HG03135 (cell line): ENCODE results near the gene B4GALT7.

Experiments
- ATAC-seq: cut with Tn5 transposase; IDR thresholded peaks from one replicate; pipeline ENCODE4 v1.9.1; 2021; ENCODE audit warnings: mild to moderate bottlenecking, moderate library complexity; ENCODE audit not compliant: unreplicated experiment

B4GALT7 gene

DNA sequence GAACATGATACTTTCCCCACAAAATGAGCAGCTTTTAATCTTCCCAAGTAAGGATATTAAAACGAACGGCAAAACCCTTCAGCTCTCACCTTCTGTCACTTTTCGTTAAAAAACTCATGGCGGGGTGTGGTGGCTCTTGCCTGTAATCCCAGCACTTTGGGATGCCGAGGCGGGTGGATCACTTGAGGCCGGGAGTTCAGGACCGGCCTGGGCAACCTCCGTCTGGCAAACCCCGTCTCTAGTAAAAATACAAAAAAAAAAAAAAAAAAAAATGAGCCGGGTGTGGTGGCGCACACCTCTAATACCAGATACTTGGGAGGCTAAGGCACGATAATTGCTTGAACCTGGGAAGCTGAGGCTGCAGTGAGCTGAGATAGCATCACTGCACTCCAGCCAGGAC, 7.0 kb upstream of the B4GALT7 start:
- no peak for ATAC-seq

DNA sequence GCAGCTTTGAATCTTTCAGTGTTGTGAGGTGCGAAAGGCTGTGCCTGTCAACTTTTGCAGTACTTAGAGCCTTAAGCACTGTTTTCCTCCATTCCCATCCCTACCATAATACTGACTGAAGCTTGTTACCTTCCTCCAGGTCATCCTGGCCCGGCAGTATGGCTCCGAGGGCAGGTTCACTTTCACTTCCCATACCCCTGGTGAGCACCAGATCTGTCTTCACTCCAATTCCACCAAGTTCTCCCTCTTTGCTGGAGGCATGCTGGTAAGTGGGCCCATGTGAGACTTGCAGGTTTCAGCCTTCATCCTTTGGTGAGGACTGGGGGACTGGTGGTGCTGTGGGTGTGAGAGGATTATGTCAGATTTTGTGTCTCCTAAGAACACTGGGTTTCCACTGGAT, 6.4 kb upstream of the B4GALT7 start:
- no peak for ATAC-seq

DNA sequence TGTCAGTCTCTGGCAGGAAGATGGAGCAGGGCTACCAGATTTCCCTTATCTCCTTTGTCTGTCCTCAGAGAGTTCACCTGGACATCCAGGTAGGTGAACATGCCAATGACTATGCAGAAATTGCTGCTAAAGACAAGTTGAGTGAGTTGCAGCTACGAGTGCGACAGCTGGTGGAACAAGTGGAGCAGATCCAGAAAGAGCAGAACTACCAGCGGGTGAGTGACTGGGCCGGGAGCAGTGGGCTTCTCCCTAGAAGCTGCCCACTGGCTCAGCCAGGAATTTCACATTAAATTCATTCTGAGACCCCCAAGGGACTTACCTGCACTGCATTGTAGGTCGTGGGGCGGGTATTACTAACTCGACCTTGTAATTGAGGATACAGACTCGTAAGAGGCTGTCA, 5.9 kb upstream of the B4GALT7 start:
- no peak for ATAC-seq

DNA sequence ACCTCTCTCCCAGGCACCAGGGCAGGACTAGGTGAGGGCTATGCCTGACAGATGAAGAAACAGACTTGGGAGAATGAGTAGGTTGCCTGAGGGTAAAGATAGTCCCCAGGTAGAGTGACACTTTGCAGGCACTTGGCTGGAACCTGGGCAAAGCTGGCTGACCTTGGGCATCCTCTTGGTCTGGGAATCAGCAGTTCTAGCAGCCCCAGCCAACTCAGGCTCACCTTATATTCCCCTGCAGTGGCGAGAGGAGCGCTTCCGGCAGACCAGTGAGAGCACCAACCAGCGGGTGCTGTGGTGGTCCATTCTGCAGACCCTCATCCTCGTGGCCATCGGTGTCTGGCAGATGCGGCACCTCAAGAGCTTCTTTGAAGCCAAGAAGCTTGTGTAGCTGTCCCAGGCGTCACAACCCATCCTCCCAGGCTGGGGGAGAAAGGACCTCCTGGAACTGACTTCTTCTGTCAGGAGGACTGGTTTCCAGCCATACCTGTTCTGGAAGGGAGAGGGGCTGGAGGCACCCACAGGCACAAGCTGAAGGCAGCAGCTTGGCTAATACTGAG, 4.8 kb upstream of the B4GALT7 start:
- no peak for ATAC-seq

DNA sequence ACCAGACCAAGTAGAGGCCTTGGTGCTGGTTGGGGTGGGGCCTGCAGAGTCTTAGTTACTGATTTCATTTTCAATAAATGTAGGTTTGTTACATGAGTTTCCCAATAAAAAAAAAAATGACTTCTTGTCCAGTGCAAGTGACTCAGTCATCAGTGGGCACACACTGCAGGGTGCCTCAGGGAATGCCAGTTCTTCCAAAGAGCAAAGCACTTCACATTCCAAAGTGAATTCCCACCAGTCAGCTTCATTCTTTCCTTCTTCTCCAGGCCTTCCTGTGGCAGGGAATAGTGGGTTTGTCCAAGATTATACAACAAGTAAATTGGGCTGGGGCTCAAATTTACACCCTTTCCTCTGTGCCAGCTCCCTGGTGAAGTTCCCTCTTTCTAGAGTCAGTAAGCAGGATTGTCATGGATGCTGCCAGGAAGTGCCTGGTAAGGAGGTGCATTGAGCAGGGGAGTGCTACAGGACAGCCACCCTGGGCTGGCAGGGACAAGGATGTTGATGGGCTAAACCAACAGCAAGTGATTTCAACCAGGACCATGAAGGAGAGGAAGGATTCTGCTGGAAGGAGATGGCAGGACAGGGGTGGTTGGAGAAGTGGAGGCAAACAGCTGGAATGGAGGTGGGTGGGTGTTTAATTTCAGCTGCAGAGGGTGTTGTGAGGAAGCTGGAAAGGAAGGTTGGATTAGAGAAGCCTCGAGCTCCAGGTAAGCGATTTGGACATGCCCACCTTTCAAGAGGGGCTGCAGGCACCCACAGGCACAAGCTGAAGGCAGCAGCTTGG, 3.7 kb upstream of the B4GALT7 start:
- ATAC-seq = no peak

DNA sequence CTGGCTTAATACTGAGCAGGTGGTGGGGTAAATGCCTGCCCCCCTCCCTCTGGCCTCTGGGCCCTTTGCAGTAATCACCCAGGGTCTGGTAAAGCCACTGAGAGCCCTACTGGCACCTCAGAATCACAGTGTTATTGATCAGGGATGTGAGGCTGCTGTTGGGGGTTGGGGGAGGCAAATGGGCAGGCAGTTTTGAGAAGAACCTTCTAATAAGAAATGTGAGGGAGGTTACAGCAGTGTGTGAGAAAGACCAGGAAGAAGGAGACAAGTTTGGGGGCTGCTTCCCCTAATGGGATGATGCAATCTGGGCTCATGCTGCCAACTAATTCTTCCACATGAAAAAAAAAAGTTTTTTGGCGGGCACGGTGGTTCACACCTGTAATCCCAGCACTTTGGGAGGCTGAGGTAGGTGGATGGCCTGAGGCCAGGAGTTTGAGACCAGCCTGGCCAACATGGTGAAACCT, 3.1 kb upstream of the B4GALT7 start:
- ATAC-seq = no peak

DNA sequence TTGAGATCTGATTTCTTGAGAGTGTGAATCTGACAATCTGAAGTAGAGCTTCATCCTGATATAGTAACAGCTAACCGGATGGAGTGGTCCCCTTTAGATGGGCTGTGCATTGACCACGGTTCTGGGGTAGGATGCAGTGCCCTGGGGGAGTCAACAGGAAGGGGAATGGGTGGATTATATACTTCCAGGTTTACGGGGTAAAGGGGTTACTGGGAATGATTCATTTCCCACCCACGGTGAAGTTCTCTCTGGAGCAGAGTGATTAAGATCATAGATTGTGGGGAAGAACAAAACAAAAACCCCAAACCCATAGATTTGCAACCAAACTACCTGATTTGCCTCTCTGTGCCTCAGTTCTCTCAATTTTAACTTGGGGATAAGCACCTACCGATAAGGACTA, 1.5 kb upstream of the B4GALT7 start:
- no peak for ATAC-seq

DNA sequence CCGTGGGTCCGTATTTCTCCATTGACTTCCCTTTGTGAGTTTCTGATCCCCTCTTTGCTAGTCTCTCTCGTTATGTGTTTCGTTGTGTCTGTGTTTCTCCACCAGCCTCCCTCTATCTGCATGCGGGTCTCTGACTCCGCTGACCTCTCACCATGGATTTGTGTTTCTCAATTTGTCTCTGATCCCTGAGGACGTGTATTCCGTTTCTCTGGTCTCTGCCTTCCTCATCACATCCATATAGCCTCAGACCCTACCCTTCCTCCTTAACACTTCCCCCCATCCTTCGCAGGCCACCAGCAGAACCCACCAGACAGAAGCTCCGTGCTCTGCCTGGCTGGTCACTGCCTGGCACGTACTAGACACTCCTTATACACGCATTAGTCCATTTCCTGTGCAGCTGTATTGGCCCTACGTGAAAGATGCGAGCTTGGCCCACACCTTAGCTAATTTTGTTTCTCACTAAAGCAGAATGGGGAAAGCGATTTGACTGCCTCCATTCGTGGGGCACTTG, 631 bp downstream of the B4GALT7 start:
- ATAC-seq = peak; percentile 1

DNA sequence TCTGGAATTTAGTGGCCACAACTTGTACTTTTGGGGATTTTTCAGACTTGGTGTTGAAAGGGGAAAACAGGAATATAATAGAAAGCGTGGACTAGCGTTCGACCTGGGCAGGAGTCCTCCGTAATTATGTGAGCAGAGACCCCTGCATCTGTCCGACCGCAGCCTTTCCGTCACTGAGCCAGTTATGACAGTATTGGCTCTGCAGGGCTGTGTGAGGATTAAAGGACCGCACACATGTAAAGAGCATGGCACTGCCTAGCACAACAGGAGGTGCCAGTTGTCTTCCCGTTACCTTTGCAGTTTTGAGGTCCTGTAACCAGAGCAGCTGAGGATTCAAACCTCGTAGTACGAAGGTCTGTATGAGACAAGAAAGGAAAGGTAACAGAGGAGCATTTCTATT, 1.2 kb downstream of the B4GALT7 start:
- no peak for ATAC-seq

DNA sequence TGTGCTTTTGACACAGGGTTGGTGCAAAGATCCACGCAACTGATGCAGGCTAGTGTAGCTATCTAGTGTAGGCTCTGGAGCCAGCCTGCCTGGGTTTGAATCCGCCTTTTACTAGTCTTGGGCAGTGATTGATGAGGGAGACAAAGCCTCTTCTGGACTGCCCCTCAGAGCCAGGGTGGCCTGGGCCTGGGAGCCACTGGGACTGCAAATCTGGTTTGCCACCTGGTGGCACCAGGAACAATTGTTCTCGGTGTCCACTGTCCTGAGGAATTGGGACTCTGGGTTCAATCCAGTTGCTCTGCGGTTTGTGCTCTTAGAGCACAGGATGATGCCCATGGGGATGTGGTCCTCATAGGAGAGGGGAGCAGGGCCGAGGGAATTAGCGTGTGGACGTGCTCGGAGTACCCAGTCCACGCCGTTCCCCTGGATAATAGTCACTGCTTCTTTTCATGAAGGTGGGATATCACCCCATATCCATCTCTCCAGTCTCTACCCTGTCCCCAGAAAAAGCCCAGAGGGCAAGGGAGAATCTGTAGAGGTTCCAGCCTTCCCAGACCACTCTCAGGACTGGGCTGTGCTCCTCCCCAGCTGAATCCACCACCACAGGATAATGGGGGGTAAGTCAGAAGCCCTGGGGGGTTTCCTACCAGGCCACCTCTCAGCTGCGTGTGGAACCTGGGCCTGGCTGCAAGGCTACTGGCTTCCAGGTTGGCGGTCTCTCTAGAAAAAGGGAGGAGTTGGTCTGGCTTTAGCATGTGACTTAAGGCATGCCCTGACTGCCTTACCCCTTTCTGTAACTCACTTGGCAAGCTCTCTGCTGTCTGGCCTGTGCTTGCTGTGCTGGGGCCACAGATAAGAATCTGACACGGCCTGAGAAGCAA, 1.9 kb downstream of the B4GALT7 start:
- ATAC-seq = no peak

DNA sequence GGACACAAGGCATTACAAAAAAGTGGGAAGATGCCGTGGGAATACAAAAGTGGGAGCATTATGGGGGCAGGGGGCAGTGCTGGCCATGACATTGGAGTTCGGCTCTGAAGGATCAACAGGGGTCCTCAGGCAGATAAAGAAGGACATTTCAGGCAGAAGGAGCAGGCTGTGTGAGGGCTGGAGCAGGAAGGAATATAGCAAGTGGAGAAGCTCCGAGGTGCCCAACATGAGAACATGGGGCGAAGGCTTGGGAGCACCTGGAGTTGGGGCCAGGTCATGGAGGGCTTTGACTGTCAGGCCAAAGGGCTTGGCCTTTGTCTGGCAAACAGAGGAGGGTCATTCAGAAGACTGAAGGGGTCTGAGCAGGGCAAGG, 2.5 kb downstream of the B4GALT7 start:
- no peak for ATAC-seq

DNA sequence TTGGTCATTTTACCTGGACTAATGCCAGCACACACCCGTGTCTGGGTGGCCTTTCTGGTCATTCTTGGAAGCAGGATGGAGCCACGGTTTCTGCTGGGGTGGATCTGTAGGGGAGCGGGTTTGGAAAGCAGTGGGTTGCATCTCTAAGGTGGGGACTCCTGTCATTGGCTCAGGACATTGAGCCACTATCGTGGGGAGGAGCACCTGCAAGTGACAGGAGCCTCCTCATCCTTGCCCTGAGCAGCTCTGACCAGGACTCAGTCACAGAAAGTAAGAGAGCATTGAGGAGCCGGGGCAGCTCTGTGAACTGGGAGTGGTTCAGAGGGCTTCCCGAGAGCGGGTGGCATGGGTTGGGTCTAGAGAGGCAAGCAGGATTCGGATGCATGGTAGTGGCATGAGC, 3.7 kb downstream of the B4GALT7 start:
- no peak for ATAC-seq

DNA sequence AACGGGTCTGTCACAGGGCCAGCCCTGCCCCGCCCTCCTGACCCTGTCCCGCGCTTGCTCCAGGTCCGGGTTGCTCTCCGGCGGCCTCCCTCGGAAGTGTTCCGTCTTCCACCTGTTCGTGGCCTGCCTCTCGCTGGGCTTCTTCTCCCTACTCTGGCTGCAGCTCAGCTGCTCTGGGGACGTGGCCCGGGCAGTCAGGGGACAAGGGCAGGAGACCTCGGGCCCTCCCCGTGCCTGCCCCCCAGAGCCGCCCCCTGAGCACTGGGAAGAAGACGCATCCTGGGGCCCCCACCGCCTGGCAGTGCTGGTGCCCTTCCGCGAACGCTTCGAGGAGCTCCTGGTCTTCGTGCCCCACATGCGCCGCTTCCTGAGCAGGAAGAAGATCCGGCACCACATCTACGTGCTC, 4.2 kb downstream of the B4GALT7 start:
- no peak for ATAC-seq

DNA sequence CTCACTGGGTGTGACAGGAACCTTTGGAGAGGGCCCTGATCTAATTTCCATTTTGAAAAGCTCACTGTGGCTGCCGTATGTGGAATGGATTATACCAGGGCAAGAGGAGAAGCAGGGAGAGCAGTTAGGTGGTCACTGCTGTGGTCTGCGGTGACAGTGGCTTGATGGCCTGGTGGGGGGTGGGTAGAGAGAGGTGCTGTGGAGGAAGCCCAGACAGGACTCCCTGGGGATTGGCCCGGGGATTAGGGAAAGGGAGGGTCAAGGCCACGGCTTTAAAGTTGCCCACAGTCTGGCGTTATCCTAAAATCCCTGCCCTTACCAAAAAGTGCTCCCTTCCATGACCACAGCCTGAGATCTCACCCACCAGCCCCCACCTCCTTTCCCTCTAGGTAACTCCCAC, 4.7 kb downstream of the B4GALT7 start:
- ATAC-seq = no peak

DNA sequence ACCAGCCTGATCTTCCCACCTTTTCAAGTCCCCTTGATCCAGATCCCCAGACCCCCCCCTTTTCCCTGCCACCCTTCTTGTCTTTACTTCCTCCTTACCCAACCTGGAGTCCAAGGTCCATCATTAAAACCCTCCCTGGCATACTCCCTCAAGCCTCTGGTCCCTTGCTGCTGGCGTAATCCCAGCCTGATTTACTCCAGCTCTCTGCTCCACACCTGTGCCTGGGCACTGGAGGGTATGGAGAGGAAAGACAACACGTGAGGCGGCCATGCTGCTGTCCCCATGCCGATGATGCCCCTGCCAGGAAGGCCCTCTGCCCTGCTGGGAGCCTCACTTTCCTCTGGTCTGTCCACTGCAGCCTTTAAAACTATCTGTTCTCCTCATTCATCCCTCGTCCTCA, 5.1 kb downstream of the B4GALT7 start:
- no peak for ATAC-seq

DNA sequence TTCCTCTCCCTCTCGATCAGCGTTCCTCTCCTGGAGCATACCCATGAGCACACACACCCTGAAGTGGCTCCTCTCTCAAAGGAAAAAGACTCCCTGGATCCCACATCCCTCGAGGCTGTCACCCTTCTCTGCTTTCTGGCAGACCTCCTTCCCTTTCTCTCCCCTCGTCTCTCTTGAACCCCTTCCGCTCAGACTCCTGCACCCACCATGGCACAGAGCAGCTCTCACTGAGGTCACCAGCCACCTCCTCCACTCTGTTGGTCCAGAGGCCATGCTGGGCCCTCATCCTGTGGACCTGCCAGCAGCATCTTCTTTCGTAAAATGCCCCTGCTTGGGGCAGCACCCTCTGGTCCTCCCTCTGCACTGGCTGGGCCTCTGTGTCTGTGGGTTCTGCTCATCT, 5.7 kb downstream of the B4GALT7 start:
- no peak for ATAC-seq

DNA sequence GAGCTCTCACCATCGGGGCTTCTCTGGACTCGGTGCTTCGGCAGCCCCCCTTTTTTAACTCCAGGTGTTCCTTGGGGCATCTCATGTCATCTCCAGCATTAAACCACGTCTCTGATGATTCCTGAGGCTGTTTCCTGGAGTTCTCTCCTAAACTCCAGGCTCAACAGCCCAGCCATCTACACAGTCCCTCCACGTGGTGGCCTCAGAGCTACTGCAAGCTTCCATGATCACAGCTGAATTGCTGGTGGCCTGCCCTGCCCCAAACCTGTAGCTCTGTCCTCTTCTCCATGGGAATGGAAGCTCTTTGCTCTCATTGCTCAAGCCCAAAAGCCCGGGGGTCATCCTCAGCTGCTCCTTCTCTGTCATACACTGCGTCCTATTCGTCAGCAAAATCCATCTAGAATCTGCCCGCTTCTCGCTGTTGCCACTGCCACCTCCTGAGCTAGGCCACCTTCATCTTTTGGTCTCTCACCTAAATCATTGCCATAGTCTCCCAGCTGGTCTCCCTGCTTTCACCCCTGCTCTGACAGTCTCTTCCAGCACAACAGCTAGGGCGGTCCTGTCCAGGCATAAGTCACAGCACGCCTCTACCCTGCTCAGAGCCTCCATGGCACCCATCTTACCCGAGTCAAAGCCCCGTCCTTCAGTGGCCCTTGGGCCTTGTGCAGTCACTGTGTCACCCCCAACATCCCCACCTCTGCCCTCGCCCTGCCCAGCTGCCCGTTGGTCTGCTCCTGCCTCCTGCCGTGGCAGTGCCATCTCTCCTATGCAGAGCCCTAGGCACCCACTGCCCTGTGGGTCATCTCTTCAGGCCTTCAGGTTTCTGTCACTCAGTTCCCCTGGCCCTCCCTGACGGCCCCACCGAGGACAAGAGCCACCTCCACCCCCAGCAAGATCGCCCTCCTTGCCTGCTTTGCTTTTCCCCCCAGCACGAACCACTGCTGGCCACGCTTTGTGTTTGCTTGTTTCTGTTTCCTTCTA, 6.4 kb downstream of the B4GALT7 start:
- ATAC-seq = no peak

DNA sequence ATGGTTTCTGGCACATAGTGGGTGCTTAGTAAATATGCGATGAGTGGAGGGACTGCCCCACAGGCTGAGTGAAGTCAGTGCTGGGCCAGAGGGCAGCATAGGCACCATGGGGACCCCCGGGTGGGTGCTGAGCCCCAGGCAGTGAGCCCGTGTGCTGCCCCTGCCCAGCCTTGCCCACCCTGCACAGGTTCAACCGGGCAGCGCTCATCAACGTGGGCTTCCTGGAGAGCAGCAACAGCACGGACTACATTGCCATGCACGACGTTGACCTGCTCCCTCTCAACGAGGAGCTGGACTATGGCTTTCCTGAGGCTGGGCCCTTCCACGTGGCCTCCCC, 7.2 kb downstream of the B4GALT7 start:
- no peak for ATAC-seq

DNA sequence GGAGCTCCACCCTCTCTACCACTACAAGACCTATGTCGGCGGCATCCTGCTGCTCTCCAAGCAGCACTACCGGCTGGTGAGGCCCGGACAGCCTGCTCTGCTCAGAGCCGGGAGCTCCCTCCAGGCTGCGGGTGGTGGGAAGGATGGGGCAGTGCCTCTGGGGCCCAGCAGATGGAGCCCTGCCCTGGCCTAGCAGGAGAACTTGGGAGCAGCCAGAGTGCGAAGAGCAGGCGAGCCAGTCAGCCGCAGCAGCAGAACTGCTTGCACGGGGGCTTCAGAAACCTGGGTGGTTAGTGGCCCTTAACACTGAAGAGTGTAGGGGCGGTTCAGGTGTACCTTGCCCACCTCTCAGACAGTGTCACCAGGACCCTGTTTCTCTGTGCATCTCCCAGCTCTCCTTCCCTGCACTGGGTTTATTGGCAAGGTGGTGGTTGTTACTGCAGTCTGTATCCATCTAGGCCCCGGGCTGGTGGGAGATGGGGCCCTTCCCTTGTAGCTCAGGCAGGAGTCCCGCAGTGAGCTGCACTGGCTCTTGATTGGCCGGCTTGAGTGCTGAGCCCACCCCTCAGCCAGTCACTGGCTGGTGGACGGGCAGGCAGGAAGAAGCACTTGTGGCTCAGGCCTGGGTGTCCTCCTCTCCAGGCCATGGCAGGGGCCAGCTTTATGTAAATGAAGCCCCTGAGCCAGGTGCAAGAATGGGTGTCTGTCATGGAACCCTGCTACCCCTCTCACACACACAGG, 7.7 kb downstream of the B4GALT7 start:
- no peak for ATAC-seq
